ENCODE data around the gene BHLHA9. TPM values are rescaled to one million over a fixed set of nuclear protein-coding genes. Genes with fewer than 3 reads are reported as not detected.

The BHLHA9 gene
- total RNA-seq, 2 experiments from 2014 or later, result not detected

GRCh38 chr17:1312261-1312870 lies 42.1 kb downstream of the BHLHA9 start:
- Mint-ChIP-seq H3K4me3 (no peak overlapping the region), H3K4me1 (ENCODE audit: low read depth) (no peaks in the 10 kb centered on the region), H3K27me3 (ENCODE audit: low read depth) (peaks cover 3% of the 10 kb centered on the region), H3K9me3 (no peaks in the 10 kb centered on the region), H3K36me3 (ENCODE audit: low read depth) (no peaks in the 10 kb centered on the region), H3K27ac (no peak overlapping the region)
- CTCF ChIA-PET, result no interaction called here
- DNase-seq, result peak; percentile 23
- intact Hi-C loops (cut with micrococcal nuclease), result no loop called here

- CTCF ChIA-PET, result no interaction called here
- intact Hi-C loops (cut with micrococcal nuclease), result no loop called here
Measured at GRCh38 chr17:1313270-1314005, 43.2 kb downstream of the BHLHA9 start.

GRCh38 chr17:1315409-1315808 lies 45.2 kb downstream of the BHLHA9 start:
- no peaks in the 10 kb centered on the region for H3K9me3 Mint-ChIP-seq
- peaks cover 6% of the 10 kb centered on the region for H3K27me3 Mint-ChIP-seq (ENCODE audit: low read depth)
- no peaks in the 10 kb centered on the region for H3K36me3 Mint-ChIP-seq (ENCODE audit: low read depth)
- no peak overlapping the region for H3K4me3 Mint-ChIP-seq
- intact Hi-C loops (cut with micrococcal nuclease), result no loop called here
- no peaks in the 10 kb centered on the region for H3K4me1 Mint-ChIP-seq (ENCODE audit: low read depth)
- DNase-seq, result no peak
- CTCF ChIA-PET, result interaction anchor here (1.6 kb wide), 1 partner anchor 17 kb away, joined by 4 read pairs; no protein-coding TSS in a partner anchor
- H3K27ac Mint-ChIP-seq, result no peak overlapping the region

More at GRCh38 chr17:1313270-1314005, 43.2 kb downstream of the BHLHA9 start:
- Mint-ChIP-seq H3K4me3 (no peak overlapping the region), H3K4me1 (ENCODE audit: low read depth) (no peaks in the 10 kb centered on the region), H3K27ac (no peak overlapping the region), H3K27me3 (ENCODE audit: low read depth) (peaks cover 3% of the 10 kb centered on the region), H3K9me3 (no peaks in the 10 kb centered on the region), H3K36me3 (ENCODE audit: low read depth) (no peaks in the 10 kb centered on the region)
- DNase-seq, result no peak

- Mint-ChIP-seq H3K27me3 (ENCODE audit: low read depth) (peaks cover 6% of the 10 kb centered on the region), H3K27ac (no peak overlapping the region), H3K9me3 (no peaks in the 10 kb centered on the region), H3K36me3 (ENCODE audit: low read depth) (no peaks in the 10 kb centered on the region), H3K4me3 (no peak overlapping the region), H3K4me1 (ENCODE audit: low read depth) (no peaks in the 10 kb centered on the region)
- intact Hi-C loops (cut with micrococcal nuclease), result no loop called here
- CTCF ChIA-PET, result interaction anchor here (1.6 kb wide), 1 partner anchor 17 kb away, joined by 4 read pairs; no protein-coding TSS in a partner anchor
- DNase-seq, result no peak
Measured at GRCh38 chr17:1315891-1316403, 45.7 kb downstream of the BHLHA9 start.

Other genes starting within 250 kb of the BHLHA9 start
- 10 to 100 TPM; 32.1 to 33.4 TPM for gene ABR, start 90.5 kb upstream of the BHLHA9 start, total RNA-seq
- not detected for gene TRARG1, start 9.2 kb downstream of the BHLHA9 start, total RNA-seq
- 100 to 1,000 TPM; 528 to 576 TPM for gene YWHAE, start 129.8 kb downstream of the BHLHA9 start, total RNA-seq
- 10 to 100 TPM; 10.6 to 14.1 TPM for gene CRK, start 185.8 kb downstream of the BHLHA9 start, total RNA-seq
- 10 to 100 TPM; 14.6 to 14.7 TPM for gene MYO1C, start 222.2 kb downstream of the BHLHA9 start, total RNA-seq
- 10 to 100 TPM; 17.1 to 18.2 TPM for gene INPP5K, start 246.2 kb downstream of the BHLHA9 start, total RNA-seq